NOMO-1 (cell line): Measurements from ENCODE around the gene SEMA3A.
A peak's percentile ranks its signal among the peaks of the same experiment; 100 is the strongest.

Experiments
- DNase-seq, 2 experiments: peaks; one replicate each; lab custom pipeline; 2025; ENCODE audit not compliant: unreplicated experiment in 2 of 2; lab: John Stamatoyannopoulos, UW

Gene SEMA3A

GRCh38 chr7:84199216-84199615 lies 4.6 kb upstream of the SEMA3A start:
- DNase-seq: no peak

- no peak for DNase-seq
Observed at GRCh38 chr7:84196084-84196503, 1.5 kb upstream of the SEMA3A start.

DNA sequence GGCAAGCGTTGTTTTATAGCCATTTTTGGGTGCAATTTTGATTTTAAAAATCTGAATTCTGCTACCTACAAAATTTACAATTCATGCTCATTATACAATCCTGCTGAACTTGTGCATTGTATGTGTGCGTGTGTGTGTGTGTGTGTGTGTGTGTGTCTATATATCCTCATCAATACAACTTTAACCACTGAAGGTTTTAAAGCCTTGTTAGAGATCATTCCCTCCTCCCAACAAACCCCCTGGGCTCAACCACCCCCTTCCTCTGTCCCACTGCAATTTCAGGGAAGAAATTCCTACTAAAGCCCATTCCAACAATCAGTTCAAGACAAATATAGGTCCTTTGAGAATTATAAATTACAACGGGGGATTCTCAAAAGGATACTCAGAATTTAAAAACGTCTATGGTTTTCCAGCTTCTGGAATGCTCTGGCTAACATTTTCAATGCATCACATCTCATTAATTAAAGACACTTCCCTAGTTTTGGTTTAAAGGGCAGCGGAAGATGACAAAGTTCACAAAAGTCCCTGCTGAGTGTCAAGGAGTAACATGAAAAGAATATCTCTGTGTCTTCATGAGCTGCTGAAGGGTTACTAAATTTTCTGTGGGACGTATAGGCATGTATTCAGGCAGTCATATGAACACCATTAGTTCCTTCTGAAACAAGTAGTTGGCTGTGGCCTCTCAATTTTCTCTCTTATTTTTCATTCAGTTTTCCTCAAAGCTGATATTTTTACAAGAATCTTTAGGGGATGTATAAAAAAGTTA lies 889 bp upstream of the SEMA3A start:
- DNase-seq: peak in 1 of 2 experiments; percentile 39

GRCh38 chr7:84193747-84194146 lies 842 bp downstream of the SEMA3A start:
- DNase-seq: no peak

DNA sequence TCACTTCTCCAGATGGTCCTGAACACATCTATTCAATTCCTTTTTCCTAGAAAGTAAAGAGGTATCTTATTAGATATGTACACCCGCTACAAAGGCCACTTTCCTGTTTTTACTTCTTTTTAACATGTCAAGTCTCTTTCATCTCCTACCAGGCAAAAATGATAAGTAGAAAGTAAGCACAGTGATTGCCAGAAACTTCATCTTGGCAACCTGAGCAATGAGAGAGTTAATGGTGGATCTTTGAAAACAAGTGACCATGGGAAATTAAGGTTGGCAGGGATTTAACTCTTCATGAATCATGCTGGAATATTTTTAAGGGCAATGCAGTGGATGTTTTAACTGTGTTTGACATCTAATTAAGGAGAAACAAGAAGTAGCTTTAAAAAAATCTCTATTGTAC lies 2.7 kb downstream of the SEMA3A start:
- no peak for DNase-seq

DNA sequence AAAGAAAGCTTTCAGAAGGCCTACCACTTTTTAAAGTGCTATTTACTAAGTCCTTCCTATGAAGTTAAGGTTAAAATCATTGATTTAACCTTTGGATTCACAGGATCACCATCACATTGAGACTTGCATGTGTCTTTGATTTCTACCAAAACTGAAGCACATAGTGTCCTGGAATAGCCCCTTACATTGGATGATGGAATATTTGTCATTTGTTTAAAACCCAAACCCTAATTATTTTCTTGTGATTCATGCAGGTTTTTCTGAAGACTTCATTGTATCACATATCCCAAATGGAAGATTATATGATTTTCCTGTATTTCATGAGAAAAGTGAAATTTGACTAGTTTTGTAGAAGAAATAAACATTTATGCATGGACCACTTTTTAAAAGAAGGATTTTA lies 3.3 kb downstream of the SEMA3A start:
- no peak for DNase-seq

DNA sequence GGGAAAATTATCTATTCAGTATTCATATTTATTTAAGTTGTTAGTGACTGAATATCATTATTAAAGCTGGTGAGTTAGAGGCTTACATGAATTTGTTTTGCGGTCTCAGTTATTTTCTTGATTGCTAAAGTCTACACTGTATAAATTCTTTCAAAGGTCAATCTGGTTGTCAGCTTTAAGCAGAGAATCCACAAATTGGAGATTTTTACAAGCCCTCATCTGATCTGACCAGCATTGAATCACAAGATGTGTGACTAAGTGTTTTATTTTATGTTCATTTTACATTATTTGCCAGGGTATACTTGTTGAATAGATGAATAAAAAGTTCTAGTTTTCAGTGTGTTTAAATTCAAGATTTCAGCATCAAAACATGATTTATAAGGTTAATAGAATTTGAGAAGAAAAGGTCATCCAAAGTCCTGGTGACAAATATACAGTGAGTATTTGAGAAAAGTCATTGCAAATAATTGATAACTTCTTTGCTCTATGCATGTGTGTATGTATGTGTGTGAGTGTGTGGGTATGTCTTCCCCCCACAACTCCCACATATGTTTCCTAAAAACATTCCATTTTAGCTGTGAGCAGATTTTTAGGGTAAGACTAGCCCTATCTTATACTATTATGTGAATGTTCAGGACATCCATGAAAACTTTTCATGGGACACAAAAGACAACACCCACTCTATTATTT lies 4.4 kb downstream of the SEMA3A start:
- DNase-seq: no peak

GRCh38 chr7:84188786-84189405 lies 5.7 kb downstream of the SEMA3A start:
- no peak for DNase-seq

DNA sequence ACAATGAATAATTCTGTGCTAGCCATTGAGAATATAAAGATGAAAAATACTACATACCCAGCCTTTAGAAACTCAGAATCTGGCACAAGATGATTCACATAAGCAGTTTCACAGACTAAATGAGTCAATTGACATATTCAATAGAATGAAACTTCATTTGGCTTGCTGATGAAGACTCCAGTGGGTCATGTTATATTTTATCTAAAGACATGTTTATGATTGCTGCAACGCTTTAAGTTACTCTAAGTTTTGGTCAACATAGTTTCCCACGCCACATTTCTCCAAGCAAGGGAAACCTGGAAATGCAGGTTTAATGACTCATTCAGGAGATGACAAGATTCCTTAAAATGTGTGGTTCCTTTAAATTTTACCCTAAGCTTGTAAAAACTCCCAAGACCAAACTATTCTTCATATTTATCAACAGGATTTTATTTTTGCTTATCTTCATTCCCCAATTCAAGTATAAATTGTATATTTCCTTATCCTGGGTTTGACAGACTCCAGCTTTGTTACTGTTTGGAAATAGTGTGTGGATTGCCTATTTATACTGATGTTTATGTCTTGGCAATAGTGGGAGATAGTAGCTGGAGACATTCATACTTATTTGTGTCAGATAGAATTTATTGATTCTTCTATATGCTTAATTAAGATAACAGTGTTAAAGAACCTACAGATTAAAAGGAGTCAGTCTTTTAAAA lies 6.6 kb downstream of the SEMA3A start:
- DNase-seq: no peak

GRCh38 chr7:84187087-84187805 lies 7.3 kb downstream of the SEMA3A start:
- no peak for DNase-seq

GRCh38 chr7:84183741-84184140 lies 10.8 kb downstream of the SEMA3A start:
- no peak for DNase-seq

DNA sequence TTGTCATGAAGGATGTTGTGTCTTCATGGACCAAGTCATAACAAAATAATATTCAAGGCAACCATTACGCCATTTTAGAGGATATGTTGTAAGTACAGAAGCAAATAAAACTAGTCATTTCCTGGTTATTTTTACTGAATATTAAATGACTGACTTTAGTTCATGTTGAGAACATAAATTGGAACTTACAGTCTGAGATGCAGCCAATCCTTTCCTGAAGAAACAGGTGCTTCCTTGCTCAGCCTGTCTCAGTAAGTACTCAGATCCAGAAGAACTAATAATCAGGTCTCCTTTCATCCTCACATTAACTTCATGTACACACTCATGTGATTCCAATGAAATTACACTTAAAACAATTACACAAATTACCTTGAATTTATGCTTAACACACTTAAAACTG lies 12.3 kb downstream of the SEMA3A start:
- no peak for DNase-seq

DNA sequence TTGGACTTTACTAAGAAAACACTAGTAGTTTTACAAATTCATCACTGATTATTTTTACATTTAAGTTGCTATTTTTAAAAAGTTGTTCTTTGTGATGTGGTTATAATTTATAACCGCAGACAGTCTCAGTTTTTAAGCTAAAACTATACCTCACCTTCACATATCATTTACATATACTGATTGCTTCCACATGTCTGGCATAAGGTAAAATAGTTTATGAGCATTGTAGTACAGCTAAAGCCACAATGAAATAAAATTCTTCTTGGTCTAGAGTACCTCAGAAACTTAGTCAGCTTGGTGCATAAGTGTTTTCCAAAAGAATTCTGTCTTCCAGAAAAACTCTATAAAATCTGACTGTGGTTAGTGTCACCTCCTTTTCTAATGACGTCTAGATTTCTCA lies 13.0 kb downstream of the SEMA3A start:
- DNase-seq: no peak

GRCh38 chr7:84177758-84178412 lies 16.7 kb downstream of the SEMA3A start:
- no peak for DNase-seq

DNA sequence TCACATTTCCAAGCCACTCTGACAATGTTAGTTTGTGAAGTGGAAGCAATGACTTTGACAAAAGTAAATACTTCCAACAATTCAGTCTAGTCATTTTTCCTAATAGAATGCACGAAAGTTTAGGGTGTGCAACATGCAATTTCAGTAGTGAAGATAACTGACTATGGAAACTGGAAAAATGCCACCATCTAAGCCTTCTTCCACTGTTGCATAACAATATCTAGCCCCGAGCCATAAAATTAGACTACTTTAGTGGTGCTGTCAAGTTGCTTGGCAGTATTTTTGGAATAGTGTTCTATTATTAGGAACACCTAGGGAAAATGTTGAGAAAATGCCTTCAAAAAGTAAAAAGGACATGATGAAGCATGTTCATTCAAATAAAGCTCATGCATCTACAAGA lies 17.9 kb downstream of the SEMA3A start:
- no peak for DNase-seq

DNA sequence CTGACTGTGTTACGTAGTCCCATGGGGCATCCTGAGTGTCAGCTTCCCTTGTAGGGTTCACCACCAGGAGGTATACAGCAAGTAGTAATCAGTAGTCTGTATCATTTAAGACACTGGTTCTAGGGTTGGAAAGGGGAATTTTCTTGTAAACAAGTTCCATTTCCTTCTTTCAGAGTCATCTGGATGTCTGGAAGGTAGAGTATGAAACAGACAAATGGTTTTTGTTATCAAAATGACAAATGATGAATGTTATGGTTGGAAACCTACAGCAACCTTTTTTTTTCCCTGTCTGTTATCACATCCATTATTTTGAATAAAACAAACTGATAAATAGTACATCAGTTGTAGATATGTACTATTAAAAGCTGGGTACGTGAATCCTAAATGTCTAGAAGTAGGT lies 19.1 kb downstream of the SEMA3A start:
- no peak for DNase-seq

DNA sequence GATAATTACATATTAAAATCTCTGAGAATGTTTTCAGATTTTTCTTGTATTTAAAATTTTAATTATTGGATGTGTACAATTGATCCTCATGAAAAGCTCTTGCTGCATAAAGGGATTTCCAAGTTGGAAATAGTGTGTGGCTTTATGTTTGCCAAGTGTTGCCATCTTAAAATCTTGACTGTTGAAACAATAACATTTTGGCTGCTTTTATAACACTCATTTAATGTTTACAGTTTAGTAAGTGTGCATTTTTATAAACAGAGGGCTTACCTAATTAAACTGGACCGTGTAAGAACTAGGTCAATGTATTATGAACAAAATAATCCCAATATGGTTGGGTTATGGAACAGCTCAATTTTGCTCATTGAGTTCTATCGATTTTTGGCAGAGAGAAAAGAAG lies 23.9 kb downstream of the SEMA3A start:
- DNase-seq: no peak

DNA sequence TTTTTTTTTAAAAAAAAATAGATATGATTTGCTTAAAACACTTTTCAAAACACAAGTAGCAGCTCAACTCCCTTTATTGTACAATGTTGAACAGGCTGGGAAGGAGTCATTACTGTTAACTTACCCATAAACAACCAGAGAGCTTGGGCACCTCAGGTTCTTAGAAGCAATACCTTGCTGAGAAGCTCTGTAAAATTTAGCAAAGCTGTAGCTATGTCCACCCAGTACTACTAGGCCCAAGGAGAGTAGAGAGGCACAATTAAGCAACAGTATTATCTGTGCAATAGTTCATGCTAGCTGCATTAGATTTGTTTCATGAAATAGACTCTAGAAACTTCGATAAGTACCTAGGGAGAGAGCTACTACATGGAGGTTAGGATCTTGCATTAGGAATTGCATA lies 32.0 kb downstream of the SEMA3A start:
- DNase-seq: no peak

DNA sequence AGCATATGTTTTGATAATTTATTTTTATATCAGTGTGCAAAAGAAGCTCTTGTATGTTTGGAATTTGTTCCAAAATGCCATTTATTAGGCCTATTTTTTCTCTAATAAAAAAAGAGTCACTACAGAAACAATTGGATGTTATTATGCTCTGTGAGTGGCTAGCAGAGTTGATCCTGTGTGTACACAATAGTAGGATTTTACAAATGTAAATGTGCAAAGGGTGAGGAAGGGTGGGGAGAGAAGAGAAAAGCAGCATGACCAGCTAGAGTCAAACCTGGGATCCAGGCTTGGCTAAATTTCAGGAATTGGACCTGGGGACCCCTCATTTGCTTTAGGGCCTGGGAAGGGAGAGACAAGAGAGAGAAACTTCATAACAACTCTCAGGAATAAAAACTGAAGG lies 32.5 kb downstream of the SEMA3A start:
- no peak for DNase-seq

- no peak for DNase-seq
Observed at GRCh38 chr7:84161398-84161797, 33.2 kb downstream of the SEMA3A start.
